Hepatocyte (in vitro differentiated cells): Measurements from ENCODE around the gene JARID2. TPM values are rescaled to one million over a fixed set of nuclear protein-coding genes. Genes with fewer than 3 reads are reported as not detected.

Source experiments
- DNase-seq: peaks from one replicate; pipeline ENCODE4 v3.0.0-alpha.2; 2016; ENCODE audit warnings: low spot score
- H2AFZ ChIP-seq: fragments of 200-600 bp; sonication (generic); 2 replicates; pipeline ENCODE4 v1.6.0; 2016; ENCODE audit warnings: antibody characterized with exemption, mild to moderate bottlenecking
- H3K27ac ChIP-seq: fragments of 200-600 bp; sonication (generic); 2 replicates; pipeline ENCODE4 v1.5.1; 2016; ENCODE audit warnings: mild to moderate bottlenecking
- H3K27me3 ChIP-seq: fragments of 200-600 bp; sonication (generic); 2 replicates; pipeline ENCODE4 v1.6.1; 2016
- H3K36me3 ChIP-seq: fragments of 200-600 bp; sonication (generic); replicated peaks from 2 replicates; pipeline ENCODE4 v1.5.1; 2016; ENCODE audit warnings: low read depth; ENCODE audit not compliant: insufficient read depth
- H3K4me1 ChIP-seq: fragments of 200-600 bp; sonication (generic); 2 replicates; pipeline ENCODE4 v1.5.1; 2016; ENCODE audit warnings: mild to moderate bottlenecking, moderate library complexity; ENCODE audit not compliant: insufficient read depth
- H3K4me2 ChIP-seq: fragments of 200-600 bp; sonication (generic); 2 replicates; pipeline ENCODE4 v1.6.0; 2016
- H3K4me3 ChIP-seq: fragments of 200-600 bp; sonication (generic); 2 replicates; pipeline ENCODE4 v1.5.1; 2016; ENCODE audit warnings: mild to moderate bottlenecking
- H3K79me2 ChIP-seq: fragments of 200-600 bp; sonication (generic); 2 replicates; pipeline ENCODE4 v1.6.0; 2017; ENCODE audit warnings: mild to moderate bottlenecking
- H3K9me2 ChIP-seq: fragments of 200-600 bp; sonication (generic); replicated peaks from 2 replicates; pipeline ENCODE4 v1.6.0; 2017; ENCODE audit warnings: mild to moderate bottlenecking; ENCODE audit not compliant: insufficient read depth
- H3K9me3 ChIP-seq: fragments of 200-600 bp; sonication (generic); 2 replicates; pipeline ENCODE4 v1.5.1; 2016; ENCODE audit warnings: low read depth, mild to moderate bottlenecking
- H4K20me1 ChIP-seq: fragments of 200-600 bp; sonication (generic); 2 replicates; pipeline ENCODE4 v1.6.0; 2016; ENCODE audit warnings: mild to moderate bottlenecking; ENCODE audit not compliant: insufficient read depth, poor library complexity, severe bottlenecking
- CTCF ChIP-seq: fragments of 200-600 bp; sonication (generic); IDR thresholded peaks from 2 replicates; pipeline ENCODE4 v1.5.1; 2016; ENCODE audit warnings: antibody characterized with exemption, mild to moderate bottlenecking; ENCODE audit not compliant: poor library complexity
- EZH2 ChIP-seq: fragments of 200-600 bp; sonication (generic); IDR thresholded peaks from 2 replicates; pipeline ENCODE4 v1.6.1; 2016; ENCODE audit warnings: antibody characterized with exemption, mild to moderate bottlenecking, borderline replicate concordance
- EZH2phosphoT487 ChIP-seq: fragments of 200-600 bp; sonication (generic); IDR thresholded peaks from one replicate; pipeline ENCODE4 v1.6.1; 2018; ENCODE audit warnings: antibody characterized with exemption, mild to moderate bottlenecking, low read depth, moderate library complexity; ENCODE audit not compliant: unreplicated experiment, severe bottlenecking
- WGBS: methylation state at CpG from one replicate; pipeline ENCODE4 v1.1.6; 2016; ENCODE audit warnings: low lambda C conversion rate; ENCODE audit errors: missing lambda C conversion rate; 5-methylcytosine and 5-hydroxymethylcytosine counted together
- polyA plus RNA-seq: library from polyadenylated mRNA; unstranded; fragments of >200 nt; fragmentation: Nextera tagmentation; extraction: Ambion mirVana; gene quantifications from 2 replicates; pipeline ENCODE4 v1.2.1, GENCODE V29; 2016
- total RNA-seq: library from RNA; depleted of rRNA; stranded (reverse); fragments of >200 nt; gene quantifications from 2 replicates; pipeline ENCODE4 v1.2.3, GENCODE V29; 2014

The JARID2 gene
- total and polyA plus RNA-seq, 2 experiments from 2014 or later: 4.6 to 11.6 TPM

GRCh38 chr6:15403094-15403755 lies 157.4 kb downstream of the JARID2 start:
- Histone ChIP-seq H3K27me3 (no peaks in the 10 kb centered on the region), H3K27ac (peak overlapping the region; percentile 66), H4K20me1 (no peaks in the 10 kb centered on the region), H3K4me1 (peaks cover 45% of the 10 kb centered on the region), H3K36me3 (no peaks in the 10 kb centered on the region), H3K4me2 (peak overlapping the region; percentile 25), H3K9me3 (no peaks in the 10 kb centered on the region), H2AFZ (no peak overlapping the region), H3K79me2 (peaks cover 64% of the 10 kb centered on the region), H3K4me3 (no peak overlapping the region), H3K9me2 (no peaks in the 10 kb centered on the region)
- WGBS: 84% methylated on average over 6 of the region's 6 CpGs
- TF ChIP-seq EZH2 (no peak), EZH2phosphoT487 (no peak), CTCF (no peak)
- DNase-seq: peak; percentile 30

GRCh38 chr6:15404685-15404980 lies 158.8 kb downstream of the JARID2 start:
- Histone ChIP-seq H3K36me3 (no peaks in the 10 kb centered on the region), H3K27ac (no peak overlapping the region), H3K27me3 (no peaks in the 10 kb centered on the region), H2AFZ (no peak overlapping the region), H3K4me1 (peaks cover 53% of the 10 kb centered on the region), H3K4me3 (no peak overlapping the region), H3K9me2 (no peaks in the 10 kb centered on the region), H3K9me3 (no peaks in the 10 kb centered on the region), H3K79me2 (peaks cover 57% of the 10 kb centered on the region), H3K4me2 (no peak overlapping the region), H4K20me1 (no peaks in the 10 kb centered on the region)
- DNase-seq: no peak
- TF ChIP-seq EZH2 (no peak), CTCF (no peak), EZH2phosphoT487 (no peak)

- H2AFZ ChIP-seq: no peak overlapping the region
- H3K79me2 ChIP-seq: peaks cover 57% of the 10 kb centered on the region
- H3K4me3 ChIP-seq: no peak overlapping the region
- DNase-seq: no peak
- H3K27ac ChIP-seq: no peak overlapping the region
- 86% methylated on average over 11 of the region's 11 CpGs for WGBS
- no peaks in the 10 kb centered on the region for H4K20me1 ChIP-seq
- no peak for TF ChIP-seq EZH2phosphoT487
- TF ChIP-seq EZH2: no peak
- TF ChIP-seq CTCF: no peak
- no peaks in the 10 kb centered on the region for H3K36me3 ChIP-seq
- H3K9me3 ChIP-seq: no peaks in the 10 kb centered on the region
- no peaks in the 10 kb centered on the region for H3K9me2 ChIP-seq
- H3K4me1 ChIP-seq: peaks cover 53% of the 10 kb centered on the region
- H3K27me3 ChIP-seq: no peaks in the 10 kb centered on the region
- no peak overlapping the region for H3K4me2 ChIP-seq
Observed at GRCh38 chr6:15405129-15406068, 159.5 kb downstream of the JARID2 start.
